ENCODE data around the gene KIF26A.
"Not testable (repeated sequence)": the region's sequence is repeated elsewhere in the genome, so short reads cannot be mapped to it uniquely, and the experiment has no call there.

GRCh38 chr14:104208015-104208295 is 69.6 kb downstream of the KIF26A start:
- TF ChIP-seq CTCF (IDR thresholded peaks at IDR 0.05; ENCODE audit: low read depth, low read length); EZH2phosphoT487 (IDR thresholded peaks at IDR 0.05; ENCODE audit: low read depth): not testable (repeated sequence)

All from OCI-LY3 (cell line).